OCI-LY7 (cell line): ENCODE results near the gene CDCA4.

Source experiments
- CTCF ChIP-seq: fragments of 200-600 bp; sonication (generic); conservative IDR thresholded peaks from 2 replicates; pipeline ENCODE4 v1.5.1; 2014; ENCODE audit warnings: mild to moderate bottlenecking, antibody characterized with exemption, low read length, moderate library complexity, mixed read lengths
- EZH2phosphoT487 ChIP-seq: fragments of 200-600 bp; sonication (generic); IDR thresholded peaks from 2 replicates; pipeline ENCODE4 v1.6.1; 2018; ENCODE audit warnings: low read depth, borderline replicate concordance, mild to moderate bottlenecking, mixed run types, antibody characterized with exemption, low read length, moderate library complexity, mixed read lengths

- TF ChIP-seq CTCF (no peak), EZH2phosphoT487 (no peak)
These were observed 13.2 kb downstream of the CDCA4 start for GRCh38 chr14:105007593-105008264.
